ES-I3 (cell line): Measurements from ENCODE around the gene MRPL49.

Source experiments
- H3K36me3 ChIP-seq: 2 replicates; pipeline ENCODE4 v1.6.1; 2013; ENCODE audit warnings: mild to moderate bottlenecking, low read length, control low read depth, moderate library complexity; ENCODE audit not compliant: insufficient read depth
- H3K4me1 ChIP-seq: 2 replicates; pipeline ENCODE4 v1.6.1; 2013; ENCODE audit warnings: mild to moderate bottlenecking, control low read depth, low read length; ENCODE audit not compliant: insufficient read depth
- H3K9ac ChIP-seq: 2 replicates; pipeline ENCODE4 v1.6.1; 2013; ENCODE audit warnings: low read depth, mild to moderate bottlenecking, low read length, moderate library complexity
- H3K9me3 ChIP-seq: 2 replicates; pipeline ENCODE4 v1.6.1; 2013; ENCODE audit warnings: mild to moderate bottlenecking, low read length, moderate library complexity; ENCODE audit not compliant: control insufficient read depth, insufficient read depth

MRPL49 gene

DNA sequence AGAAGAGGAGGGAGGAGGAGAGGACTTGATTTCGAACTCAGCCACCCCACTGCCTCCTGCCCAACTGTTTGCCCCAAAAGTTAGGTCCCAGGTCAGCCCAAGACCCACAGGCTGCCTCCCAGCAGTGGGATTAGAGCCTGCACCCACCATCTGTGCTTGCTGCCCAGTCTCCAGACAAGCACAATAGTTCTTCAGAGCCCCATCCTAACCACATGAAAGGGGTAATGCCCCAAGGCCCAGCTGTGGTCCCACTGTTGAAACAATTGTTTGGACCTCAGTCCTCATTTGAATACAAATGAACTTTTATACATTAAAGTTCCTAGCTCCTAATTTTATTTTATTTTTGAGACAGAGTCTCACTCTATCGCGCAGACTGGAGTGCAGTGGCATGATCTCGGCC, 31.5 kb upstream of the MRPL49 start:
- Histone ChIP-seq H3K9me3 (no peaks in the 10 kb centered on the region), H3K4me1 (no peaks in the 10 kb centered on the region), H3K9ac (no peak overlapping the region), H3K36me3 (no peaks in the 10 kb centered on the region)

DNA sequence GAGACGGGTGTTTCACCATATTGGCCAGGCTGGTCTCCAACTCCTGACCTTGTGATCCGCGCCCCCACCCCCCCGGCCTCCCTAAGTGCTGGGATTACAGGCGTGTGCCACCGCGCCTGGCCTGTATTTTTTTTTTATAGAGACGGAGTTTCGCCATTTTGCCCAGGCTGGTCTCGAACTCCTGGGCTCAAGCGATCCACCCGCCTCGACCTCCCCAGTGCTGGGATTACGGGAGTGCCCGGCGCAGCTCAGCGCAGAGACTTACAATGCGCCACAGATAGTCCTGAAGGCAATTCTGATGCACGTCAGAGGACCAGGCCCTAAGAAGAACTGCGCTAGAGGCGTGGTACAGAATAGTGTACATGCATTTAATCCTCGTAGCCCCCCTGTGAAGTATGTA, 26.7 kb upstream of the MRPL49 start:
- Histone ChIP-seq H3K4me1 (0 out of 2 replicates have a peak, but pooled peaks cover 4% of the 10 kb centered on the region), H3K36me3 (no peaks in the 10 kb centered on the region), H3K9ac (peak overlapping the region; percentile 24; the same call in 1 of the 2 replicates), H3K9me3 (no peaks in the 10 kb centered on the region)

DNA sequence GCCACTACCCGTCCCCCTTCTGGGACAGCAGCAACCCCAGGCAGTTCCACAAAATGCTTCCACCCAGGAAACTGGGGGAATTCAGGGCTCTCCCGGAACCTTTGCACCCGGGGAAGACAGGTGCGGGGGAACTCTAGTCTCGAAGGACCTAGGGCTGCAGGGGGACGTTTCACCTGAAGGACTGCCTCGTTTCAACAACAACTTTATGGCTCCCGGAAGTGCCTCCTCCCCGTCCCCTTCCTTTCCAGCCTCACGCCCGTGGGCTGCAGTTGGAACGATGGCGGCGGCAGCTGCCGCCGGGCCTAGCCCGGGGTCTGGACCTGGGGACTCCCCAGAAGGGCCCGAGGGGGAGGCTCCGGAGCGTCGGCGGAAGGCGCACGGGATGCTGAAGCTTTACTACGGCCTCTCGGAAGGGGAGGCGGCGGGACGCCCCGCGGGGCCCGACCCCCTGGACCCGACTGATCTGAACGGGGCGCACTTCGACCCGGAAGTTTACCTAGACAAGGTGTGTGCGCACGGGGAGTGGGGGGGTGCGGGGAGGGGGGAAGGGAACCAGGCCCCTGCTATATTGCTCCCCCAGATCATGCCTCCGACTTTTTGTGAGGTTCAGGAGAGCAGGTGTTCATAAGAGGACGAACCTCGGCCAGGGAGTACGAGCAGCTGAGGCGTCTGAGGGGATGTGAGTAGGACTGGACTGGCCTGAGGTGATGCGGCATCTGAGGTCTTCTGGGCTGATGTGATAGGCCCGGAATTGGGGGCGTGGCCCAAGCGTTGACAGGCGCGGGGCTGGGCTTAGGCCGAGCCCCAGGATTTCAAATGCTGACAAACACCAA, 25.9 kb upstream of the MRPL49 start, which contains the start of gene VPS51:
Gene VPS51, plus strand, starts transcription at position 241 of the 833 bp plus-strand sequence. Its CDS starts 37 bp downstream, at position 278.
- Histone ChIP-seq H3K4me1 (0 out of 2 replicates have a peak, but pooled peaks cover 4% of the 10 kb centered on the region), H3K36me3 (no peaks in the 10 kb centered on the region), H3K9me3 (no peaks in the 10 kb centered on the region), H3K9ac (peak within 1 kb of the TSS; percentile 92)

DNA sequence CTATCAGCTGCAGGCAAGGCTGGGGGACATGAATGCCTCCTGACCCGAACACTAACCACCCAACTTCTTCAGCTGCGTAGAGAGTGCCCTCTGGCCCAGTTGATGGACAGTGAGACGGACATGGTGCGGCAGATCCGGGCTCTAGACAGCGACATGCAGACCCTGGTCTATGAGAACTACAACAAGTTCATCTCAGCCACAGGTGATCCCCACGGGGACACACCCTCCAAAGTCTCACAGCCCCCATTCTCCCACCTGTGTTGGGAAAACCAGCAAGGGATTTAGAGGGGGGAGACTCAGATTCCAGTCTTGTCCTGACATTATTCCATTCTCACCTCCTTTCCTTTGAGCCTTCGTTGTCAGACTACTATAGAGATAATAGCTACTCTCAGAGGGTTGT, 25.2 kb upstream of the MRPL49 start:
- Histone ChIP-seq H3K4me1 (0 out of 2 replicates have a peak, but pooled peaks cover 4% of the 10 kb centered on the region), H3K9ac (peak overlapping the region; percentile 27; the same call in 1 of the 2 replicates), H3K36me3 (no peaks in the 10 kb centered on the region), H3K9me3 (no peaks in the 10 kb centered on the region)

DNA sequence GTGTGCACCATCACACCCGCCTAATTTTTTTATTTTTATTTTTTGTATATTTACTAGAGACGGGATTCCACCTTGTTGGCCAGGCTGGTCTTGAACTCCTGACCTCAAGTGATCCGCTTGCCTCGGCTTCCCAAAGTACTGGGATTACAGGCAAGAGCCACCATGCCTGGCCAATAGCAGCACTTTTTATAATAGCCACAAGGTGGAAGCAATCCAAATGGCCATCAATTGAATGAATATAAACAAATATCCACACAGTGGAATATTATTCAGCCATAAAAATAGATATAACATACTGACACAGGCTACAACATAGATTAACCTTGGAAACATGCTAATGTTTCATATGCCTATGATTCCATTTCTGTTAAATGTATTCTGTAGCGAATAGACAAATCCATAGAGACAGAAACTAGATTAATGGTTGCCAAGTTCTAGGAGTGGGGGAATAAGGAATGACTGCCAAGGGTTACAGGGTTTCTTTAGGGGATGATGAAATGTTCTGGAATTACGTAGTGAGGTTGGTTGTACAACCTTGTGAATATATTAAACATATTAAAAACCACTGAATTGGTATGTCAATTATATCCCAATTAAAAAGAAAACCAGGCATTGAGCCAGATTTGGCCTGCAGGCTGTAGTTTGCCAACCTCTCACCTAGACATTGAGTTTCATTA, 21.3 kb upstream of the MRPL49 start:
- H3K4me1 ChIP-seq, result 0 out of 2 replicates have a peak, but pooled peaks cover 4% of the 10 kb centered on the region
- H3K9ac ChIP-seq, result no peak overlapping the region
- no peaks in the 10 kb centered on the region for H3K9me3 ChIP-seq
- H3K36me3 ChIP-seq, result no peaks in the 10 kb centered on the region

DNA sequence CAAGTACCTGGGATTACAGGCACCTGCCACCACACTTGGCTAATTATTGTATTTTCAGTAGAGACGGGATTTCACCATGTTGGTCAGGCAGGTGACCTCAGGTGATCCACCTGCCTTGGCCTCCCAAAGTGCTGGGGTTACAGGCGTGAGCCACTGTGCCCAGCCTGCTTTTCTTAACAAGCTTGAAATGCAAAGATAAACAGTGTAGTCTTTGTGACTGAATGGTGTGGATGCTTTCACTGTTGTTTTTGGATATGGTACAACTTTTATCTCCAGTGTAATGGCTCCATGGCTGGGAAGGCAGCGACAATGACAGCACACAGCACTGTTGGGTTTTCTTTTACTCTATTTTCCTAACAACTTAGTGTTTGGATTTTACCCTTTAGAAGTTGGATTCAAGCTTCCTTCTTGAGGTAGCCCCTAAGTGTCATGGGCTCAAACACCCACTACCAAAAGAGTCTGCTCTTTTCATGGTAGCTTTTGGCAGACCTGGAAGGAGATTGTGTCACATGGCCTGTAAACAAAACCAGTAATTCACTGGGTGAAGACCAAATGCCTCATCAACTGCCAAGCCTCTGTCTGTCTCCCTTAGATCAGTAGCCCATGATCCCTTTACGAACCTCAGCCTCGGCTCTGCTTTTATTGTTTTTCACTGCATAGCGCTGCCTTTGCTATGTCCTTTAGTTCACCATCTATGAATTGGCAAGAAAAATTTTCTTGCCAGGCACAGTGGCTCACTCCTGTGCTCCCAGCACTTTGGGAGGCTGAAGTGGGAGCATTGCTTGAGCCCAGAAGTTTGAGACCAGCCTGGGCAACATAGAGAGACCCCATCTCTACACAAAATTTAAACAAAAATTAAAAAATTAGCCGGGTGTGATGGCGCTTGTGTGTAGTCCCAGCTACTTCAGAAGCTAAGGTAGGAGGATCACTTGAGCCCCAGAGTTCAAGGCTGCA, 19.7 kb upstream of the MRPL49 start:
- no peaks in the 10 kb centered on the region for H3K9me3 ChIP-seq
- H3K9ac ChIP-seq, result no peak overlapping the region
- no peaks in the 10 kb centered on the region for H3K36me3 ChIP-seq
- H3K4me1 ChIP-seq, result no peaks in the 10 kb centered on the region

DNA sequence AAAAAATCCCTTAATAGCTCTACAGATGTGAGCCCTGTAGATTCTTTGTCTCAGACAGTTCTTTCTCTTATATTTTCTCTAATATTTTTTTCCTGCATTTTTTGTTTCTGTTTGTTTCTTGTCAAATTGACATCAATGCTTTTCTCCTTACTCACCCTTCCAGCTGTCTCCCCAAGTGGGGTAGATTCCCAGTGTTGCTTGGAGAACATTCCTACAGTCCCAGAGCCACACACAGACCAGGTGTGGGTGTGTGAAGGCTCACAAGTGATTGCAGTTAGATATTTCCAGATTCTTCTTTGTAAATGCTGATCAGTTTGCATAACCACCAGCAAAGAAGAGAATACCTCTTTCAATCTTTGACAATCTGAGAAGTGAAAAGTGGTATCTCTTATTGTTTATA, 18.6 kb upstream of the MRPL49 start:
- no peaks in the 10 kb centered on the region for H3K36me3 ChIP-seq
- H3K4me1 ChIP-seq, result no peaks in the 10 kb centered on the region
- no peaks in the 10 kb centered on the region for H3K9me3 ChIP-seq
- no peak overlapping the region for H3K9ac ChIP-seq

DNA sequence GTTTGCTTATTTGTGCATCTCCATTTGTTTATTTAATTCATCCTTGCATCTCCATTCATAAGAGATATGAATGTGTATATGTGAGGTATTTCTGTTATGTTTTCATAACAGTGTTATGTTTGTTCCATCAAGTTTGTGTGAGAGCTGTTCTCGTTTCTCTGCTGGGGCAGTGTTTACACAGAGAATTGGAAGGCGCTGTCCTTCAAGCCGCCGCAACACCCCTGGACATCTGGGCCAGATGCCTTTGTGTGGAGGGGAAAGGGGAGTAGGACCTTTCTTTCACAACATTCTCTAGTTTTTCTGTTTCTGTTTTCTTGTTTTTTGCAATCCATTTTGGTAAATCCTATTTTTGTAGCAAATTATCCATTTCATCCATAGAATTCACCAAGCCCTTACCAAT, 17.5 kb upstream of the MRPL49 start:
- Histone ChIP-seq H3K4me1 (no peaks in the 10 kb centered on the region), H3K9ac (no peak overlapping the region), H3K36me3 (no peaks in the 10 kb centered on the region), H3K9me3 (no peaks in the 10 kb centered on the region)

DNA sequence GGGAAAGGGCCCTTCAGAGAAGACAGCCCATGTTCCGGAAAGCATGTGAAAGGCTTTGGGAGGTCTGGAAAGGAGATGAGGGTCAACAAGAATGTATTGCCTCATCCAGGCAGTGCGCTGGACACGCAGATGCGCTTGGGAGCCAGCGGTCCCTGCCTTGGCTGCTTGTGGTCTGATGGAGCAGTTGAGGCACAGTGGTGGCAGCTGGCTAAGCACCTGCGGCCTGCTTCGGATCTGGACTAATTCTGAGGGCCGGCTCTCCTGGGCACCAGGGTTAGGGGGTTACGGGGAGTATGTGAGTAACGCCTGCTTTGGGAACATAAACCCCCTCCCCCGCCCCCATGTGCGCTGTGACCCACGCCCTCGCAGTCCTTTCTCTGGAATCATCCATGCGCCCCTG, 15.0 kb upstream of the MRPL49 start:
- no peaks in the 10 kb centered on the region for H3K36me3 ChIP-seq
- no peak overlapping the region for H3K9ac ChIP-seq

DNA sequence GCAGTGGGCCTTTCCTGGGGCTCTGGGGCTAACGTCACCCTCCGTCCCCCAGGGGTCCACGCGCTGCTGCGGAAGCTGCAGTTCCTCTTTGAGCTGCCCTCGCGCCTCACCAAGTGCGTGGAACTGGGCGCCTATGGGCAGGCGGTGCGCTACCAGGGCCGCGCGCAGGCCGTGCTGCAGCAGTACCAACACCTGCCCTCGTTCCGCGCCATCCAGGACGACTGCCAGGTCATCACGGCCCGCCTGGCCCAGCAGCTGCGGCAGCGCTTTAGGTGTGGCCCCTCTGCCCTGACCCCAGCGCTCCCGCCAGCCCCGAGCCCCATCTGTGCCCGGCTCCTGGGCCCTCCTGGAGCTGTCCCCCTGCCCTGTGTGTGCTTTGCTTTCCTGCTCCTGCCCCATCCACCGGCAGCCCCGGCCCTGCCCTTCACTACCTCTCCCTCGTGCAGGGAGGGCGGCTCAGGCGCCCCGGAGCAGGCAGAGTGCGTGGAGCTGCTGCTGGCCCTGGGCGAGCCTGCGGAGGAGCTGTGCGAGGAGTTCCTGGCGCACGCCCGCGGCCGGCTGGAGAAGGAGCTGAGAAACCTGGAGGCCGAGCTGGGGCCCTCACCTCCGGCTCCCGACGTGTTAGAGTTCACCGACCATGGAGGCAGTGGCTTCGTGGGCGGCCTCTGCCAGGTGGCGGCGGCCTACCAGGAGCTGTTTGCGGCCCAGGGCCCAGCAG, 14.2 kb upstream of the MRPL49 start:
- H3K9me3 ChIP-seq, result no peaks in the 10 kb centered on the region
- H3K9ac ChIP-seq, result no peak overlapping the region
- no peaks in the 10 kb centered on the region for H3K36me3 ChIP-seq
- no peaks in the 10 kb centered on the region for H3K4me1 ChIP-seq

More for the DNA sequence above, 15.0 kb upstream of the MRPL49 start:
- no peaks in the 10 kb centered on the region for H3K9me3 ChIP-seq
- H3K4me1 ChIP-seq, result no peaks in the 10 kb centered on the region

DNA sequence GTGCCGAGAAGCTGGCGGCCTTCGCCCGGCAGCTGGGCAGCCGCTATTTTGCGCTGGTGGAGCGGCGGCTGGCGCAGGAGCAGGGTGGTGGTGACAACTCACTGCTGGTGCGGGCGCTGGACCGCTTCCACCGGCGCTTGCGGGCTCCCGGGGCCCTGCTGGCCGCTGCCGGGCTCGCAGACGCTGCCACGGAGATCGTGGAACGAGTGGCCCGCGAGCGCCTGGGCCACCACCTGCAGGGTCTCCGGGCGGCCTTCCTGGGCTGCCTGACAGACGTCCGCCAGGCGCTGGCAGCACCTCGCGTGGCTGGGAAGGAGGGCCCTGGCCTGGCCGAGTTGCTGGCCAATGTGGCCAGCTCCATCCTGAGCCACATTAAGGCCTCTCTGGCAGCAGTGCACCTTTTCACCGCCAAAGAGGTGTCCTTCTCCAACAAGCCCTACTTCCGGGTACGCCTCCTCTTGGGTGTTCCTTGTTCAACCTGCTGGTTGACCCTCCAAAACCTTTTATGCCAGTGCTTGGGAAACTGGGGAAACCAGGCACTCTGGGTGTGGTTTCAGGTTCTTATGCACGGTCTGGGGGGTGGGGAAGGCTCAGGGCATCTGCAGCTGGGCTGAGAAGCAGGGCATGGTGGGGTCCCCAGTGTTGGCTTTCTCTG, 13.5 kb upstream of the MRPL49 start:
- Histone ChIP-seq H3K9ac (no peak overlapping the region), H3K36me3 (no peaks in the 10 kb centered on the region), H3K9me3 (no peaks in the 10 kb centered on the region), H3K4me1 (peaks cover 3% of the 10 kb centered on the region)

DNA sequence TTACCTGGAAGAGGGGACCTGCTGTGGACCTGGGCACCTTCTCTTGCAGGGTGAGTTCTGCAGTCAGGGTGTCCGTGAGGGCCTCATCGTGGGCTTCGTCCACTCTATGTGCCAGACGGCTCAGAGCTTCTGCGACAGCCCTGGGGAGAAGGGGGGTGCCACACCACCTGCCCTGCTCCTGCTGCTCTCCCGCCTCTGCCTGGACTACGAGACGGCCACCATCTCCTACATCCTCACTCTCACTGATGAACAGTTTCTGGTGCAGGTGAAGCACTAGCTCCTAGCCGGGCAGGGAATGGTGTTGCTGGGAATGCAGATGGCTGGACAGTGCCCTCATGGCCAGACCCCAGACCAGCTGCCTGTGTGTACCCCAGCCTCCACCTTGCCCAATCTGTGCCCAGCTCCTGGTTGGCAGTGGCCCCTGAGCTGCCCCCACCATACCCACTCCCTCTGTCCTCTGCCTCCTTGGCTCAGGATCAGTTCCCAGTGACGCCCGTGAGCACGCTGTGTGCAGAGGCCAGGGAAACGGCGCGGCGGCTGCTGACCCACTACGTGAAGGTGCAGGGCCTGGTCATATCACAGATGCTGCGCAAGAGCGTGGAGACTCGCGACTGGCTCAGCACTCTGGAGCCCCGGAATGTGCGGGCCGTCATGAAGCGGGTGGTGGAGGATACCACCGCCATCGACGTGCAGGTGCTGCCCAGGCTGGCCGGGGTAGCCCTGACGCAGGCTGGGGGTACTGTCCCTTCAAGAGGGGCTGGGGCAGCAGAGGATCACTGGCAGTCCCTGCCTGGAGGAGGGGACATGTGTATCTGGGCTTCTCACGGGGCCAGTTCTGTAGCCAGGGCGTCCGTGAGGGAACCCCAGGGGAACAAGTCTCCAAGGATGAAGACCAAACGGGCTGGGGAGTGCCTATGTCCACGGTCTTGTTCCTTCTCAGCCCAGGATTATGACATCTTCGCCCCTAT, 12.6 kb upstream of the MRPL49 start:
- Histone ChIP-seq H3K36me3 (no peaks in the 10 kb centered on the region), H3K9me3 (no peaks in the 10 kb centered on the region), H3K9ac (no peak overlapping the region), H3K4me1 (peaks cover 5% of the 10 kb centered on the region)
